Fibroblast of lung (primary cell): ENCODE measurements around the gene UNC5A. TPM values are rescaled to one million over a fixed set of nuclear protein-coding genes. Genes with fewer than 3 reads are reported as not detected.

Experiments used
- DNase-seq, 2 donors: peaks; one replicate each; pipeline versions ENCODE4 v3.0.0 to v3.0.0-alpha.2; 2010; ENCODE audit warnings: low read depth in 2 of 2
- H2AFZ ChIP-seq: 2 replicates; pipeline ENCODE4 v1.5.1; 2012; ENCODE audit warnings: low read length, control low read depth, inconsistent platforms
- H3K27ac ChIP-seq: 2 replicates; pipeline ENCODE4 v1.5.1; 2011; ENCODE audit warnings: low read length, control low read depth; ENCODE audit not compliant: insufficient read depth
- H3K27me3 ChIP-seq: 2 replicates; pipeline ENCODE4 v1.5.1; 2011; ENCODE audit warnings: mild to moderate bottlenecking, low read length; ENCODE audit not compliant: control insufficient read depth, insufficient read depth
- H3K36me3 ChIP-seq: 2 replicates; pipeline ENCODE4 v1.5.1; 2011; ENCODE audit warnings: low read length; ENCODE audit not compliant: control insufficient read depth, insufficient read depth
- H3K4me1 ChIP-seq: 2 replicates; pipeline ENCODE4 v1.5.1; 2011; ENCODE audit warnings: low read length; ENCODE audit not compliant: control insufficient read depth, insufficient read depth; ENCODE audit errors: extremely low read depth
- H3K4me2 ChIP-seq: 2 replicates; pipeline ENCODE4 v1.5.1; 2011; ENCODE audit warnings: low read length, control low read depth; ENCODE audit not compliant: insufficient read depth; ENCODE audit errors: extremely low read depth
- H3K4me3 ChIP-seq, 4 experiments: fragments of 200-600 bp in 1 of 4; sonication (generic) in 1 of 4; replicated peaks in 1 of 4; 2 replicates each; pipeline ENCODE4 v1.5.1; 2011 to 2016; ENCODE audit warnings: low read length in 4 of 4, low read depth in 3 of 4, mild to moderate bottlenecking in 3 of 4, control low read depth in 2 of 4, inconsistent platforms in 1 of 4, mixed read lengths in 1 of 4; ENCODE audit not compliant: insufficient read depth in 1 of 4; ENCODE audit errors: control extremely low read depth in 1 of 4
- H3K79me2 ChIP-seq: 2 replicates; pipeline ENCODE4 v1.5.1; 2012; ENCODE audit warnings: mild to moderate bottlenecking, low read length, inconsistent platforms; ENCODE audit not compliant: control insufficient read depth, insufficient read depth
- H3K9ac ChIP-seq: 2 replicates; pipeline ENCODE4 v1.5.1; 2011; ENCODE audit warnings: mild to moderate bottlenecking, low read length, control low read depth; ENCODE audit not compliant: insufficient read depth
- H3K9me3 ChIP-seq: 2 replicates; pipeline ENCODE4 v1.5.1; 2012; ENCODE audit warnings: low read depth, low read length; ENCODE audit not compliant: control insufficient read depth, insufficient read depth
- H4K20me1 ChIP-seq: 2 replicates; pipeline ENCODE4 v1.5.1; 2011; ENCODE audit warnings: low read length; ENCODE audit not compliant: control insufficient read depth, insufficient read depth; ENCODE audit errors: extremely low read depth
- CTCF ChIP-seq, 2 donors: IDR thresholded peaks in 1 of 2; conservative IDR thresholded peaks in 1 of 2; 1 replicate in 1 of 2; 2 replicates in 1 of 2; pipeline ENCODE4 v1.5.1; 2011 to 2012; ENCODE audit warnings: low read length in 2 of 2, control low read depth in 1 of 2, inconsistent platforms in 1 of 2, low read depth in 1 of 2, mild to moderate bottlenecking in 1 of 2
- EZH2 ChIP-seq: IDR thresholded peaks from 2 replicates; pipeline ENCODE4 v1.5.1; 2012; ENCODE audit warnings: low read length, control low read depth, mild to moderate bottlenecking; ENCODE audit errors: missing control alignments
- polyA plus RNA-seq, 2 donors: library from polyadenylated mRNA; depleted of rRNA in 1 of 2; stranded (reverse) in 1 of 2; unstranded in 1 of 2; fragments of >200 nt; gene quantifications; 2 replicates each; pipeline ENCODE4 v1.2.1, GENCODE V29; 2011 to 2012; ENCODE audit warnings: missing spikeins in 1 of 2
- total RNA-seq: library from RNA; depleted of rRNA; stranded (reverse); fragments of >200 nt; gene quantifications from 2 replicates; pipeline ENCODE4 v1.2.1, GENCODE V29; 2014

UNC5A gene
- total and polyA plus RNA-seq, 2 donors (not counting 1 experiment from before 2014, with no cell fraction given) = not detected

DNA sequence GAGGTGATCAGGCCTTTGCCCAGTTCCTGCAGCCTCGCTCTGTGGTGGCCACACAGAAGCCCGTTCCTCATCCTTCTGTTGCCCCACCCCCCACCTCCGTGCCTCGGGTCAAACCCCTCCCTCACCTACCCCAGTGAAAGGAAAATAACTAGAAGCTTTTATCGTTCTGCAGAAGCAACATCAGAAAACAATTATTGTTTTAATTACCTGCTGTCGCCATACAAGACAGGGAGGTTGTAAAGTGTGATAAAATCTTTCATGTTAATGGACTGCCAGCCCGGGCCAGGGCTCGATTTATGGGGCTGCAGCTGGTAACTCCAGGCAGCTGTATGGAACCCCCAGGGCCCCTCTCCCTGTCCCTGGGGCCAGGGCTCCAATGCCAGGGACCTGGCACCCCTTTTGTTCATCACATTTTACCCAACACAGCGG is 20.6 kb downstream of the UNC5A start:
- H3K9me3 ChIP-seq = no peaks in the 10 kb centered on the region
- H3K27me3 ChIP-seq = no peaks in the 10 kb centered on the region
- H4K20me1 ChIP-seq = no peaks in the 10 kb centered on the region
- H3K9ac ChIP-seq = no peak overlapping the region
- H3K36me3 ChIP-seq = no peaks in the 10 kb centered on the region
- H3K79me2 ChIP-seq = no peaks in the 10 kb centered on the region
- H3K4me1 ChIP-seq = no peaks in the 10 kb centered on the region
- no peak overlapping the region for H2AFZ ChIP-seq
- DNase-seq = no peak
- no peak overlapping the region for H3K4me2 ChIP-seq
- TF ChIP-seq EZH2 (no peak), CTCF (conservative IDR thresholded peaks at IDR 0.05 in 1 of 2, IDR thresholded peaks at IDR 0.05 in 1 of 2; ENCODE audit: low read depth in 1 of 2, low read length in 2 of 2) (no peak)
- H3K4me3 ChIP-seq = no peak overlapping the region
- H3K27ac ChIP-seq = no peak overlapping the region

DNA sequence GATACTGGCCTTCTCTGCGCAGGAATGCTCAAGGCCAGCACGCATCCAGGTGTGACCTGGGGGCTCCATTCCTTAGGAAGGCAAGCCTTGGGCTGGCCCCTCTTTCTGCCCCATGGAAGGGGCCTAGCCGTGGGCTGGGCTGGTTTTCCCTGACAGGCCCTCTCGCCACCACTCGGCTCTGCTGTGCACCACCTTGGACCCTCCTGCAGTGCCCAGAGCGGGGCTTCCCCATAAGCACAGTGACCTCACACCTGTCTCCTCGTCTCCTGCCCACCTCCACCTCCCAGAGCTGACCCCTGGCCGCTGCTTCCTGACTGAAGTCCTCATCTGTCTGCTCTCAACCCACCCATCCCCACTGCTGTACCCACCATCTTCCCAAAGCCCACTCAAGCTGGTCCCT is 21.1 kb downstream of the UNC5A start:
- no peaks in the 10 kb centered on the region for H4K20me1 ChIP-seq
- no peak overlapping the region for H3K9ac ChIP-seq
- H3K27me3 ChIP-seq = no peaks in the 10 kb centered on the region
- no peaks in the 10 kb centered on the region for H3K4me1 ChIP-seq
- DNase-seq = no peak
- H2AFZ ChIP-seq = no peak overlapping the region
- no peak overlapping the region for H3K4me2 ChIP-seq
- no peaks in the 10 kb centered on the region for H3K79me2 ChIP-seq
- TF ChIP-seq CTCF (conservative IDR thresholded peaks at IDR 0.05 in 1 of 2, IDR thresholded peaks at IDR 0.05 in 1 of 2; ENCODE audit: low read depth in 1 of 2, low read length in 2 of 2) = no peak
- no peak for TF ChIP-seq EZH2
- no peaks in the 10 kb centered on the region for H3K9me3 ChIP-seq
- no peak overlapping the region for H3K4me3 ChIP-seq
- no peaks in the 10 kb centered on the region for H3K36me3 ChIP-seq
- no peak overlapping the region for H3K27ac ChIP-seq

DNA sequence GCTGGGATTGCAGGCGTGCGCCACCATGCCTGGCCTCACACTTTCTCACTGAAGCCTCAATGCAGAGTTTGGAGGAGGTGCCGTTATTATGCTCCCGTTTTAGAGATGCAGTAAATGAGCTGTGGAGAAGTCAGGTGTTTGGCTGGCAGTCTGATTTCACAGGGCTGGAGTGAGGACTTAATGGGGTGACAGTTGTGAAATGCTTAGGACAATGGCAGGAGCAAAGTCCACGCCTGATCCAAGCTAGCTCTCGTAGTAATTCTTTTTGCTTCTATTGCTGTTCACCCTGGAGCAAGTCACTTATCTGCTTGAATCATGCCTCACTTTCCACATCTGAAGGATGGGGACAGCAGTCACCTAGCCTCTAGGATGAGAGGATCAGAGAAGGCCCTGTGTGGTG is 21.8 kb downstream of the UNC5A start:
- H3K9ac ChIP-seq = no peak overlapping the region
- DNase-seq = no peak
- H4K20me1 ChIP-seq = no peaks in the 10 kb centered on the region
- H3K4me1 ChIP-seq = no peaks in the 10 kb centered on the region
- H3K4me2 ChIP-seq = no peak overlapping the region
- TF ChIP-seq EZH2 = no peak
- TF ChIP-seq CTCF (conservative IDR thresholded peaks at IDR 0.05 in 1 of 2, IDR thresholded peaks at IDR 0.05 in 1 of 2; ENCODE audit: low read depth in 1 of 2, low read length in 2 of 2) = no peak
- no peaks in the 10 kb centered on the region for H3K79me2 ChIP-seq
- H3K4me3 ChIP-seq = no peak overlapping the region
- no peaks in the 10 kb centered on the region for H3K36me3 ChIP-seq
- H3K27ac ChIP-seq = no peak overlapping the region
- no peak overlapping the region for H2AFZ ChIP-seq
- no peaks in the 10 kb centered on the region for H3K9me3 ChIP-seq
- no peaks in the 10 kb centered on the region for H3K27me3 ChIP-seq
